Erythroblast (primary cell): ENCODE data around the gene LZIC.

ENCODE experiments used
- GATA1 ChIP-seq: IDR thresholded peaks from 2 replicates; pipeline ENCODE4 v1.6.1; 2011; ENCODE audit warnings: low read depth, mild to moderate bottlenecking, control low read depth, low read length, moderate library complexity
- POLR2A ChIP-seq: IDR thresholded peaks from 2 replicates; pipeline ENCODE4 v1.6.1; 2011; ENCODE audit warnings: mild to moderate bottlenecking, low read length

- TF ChIP-seq POLR2A (no peak), GATA1 (no peak)
Measured at GRCh38 chr1:9922342-9922741, 20.8 kb downstream of the LZIC start.
